Measurements from ENCODE around the gene POFUT1.

DNA sequence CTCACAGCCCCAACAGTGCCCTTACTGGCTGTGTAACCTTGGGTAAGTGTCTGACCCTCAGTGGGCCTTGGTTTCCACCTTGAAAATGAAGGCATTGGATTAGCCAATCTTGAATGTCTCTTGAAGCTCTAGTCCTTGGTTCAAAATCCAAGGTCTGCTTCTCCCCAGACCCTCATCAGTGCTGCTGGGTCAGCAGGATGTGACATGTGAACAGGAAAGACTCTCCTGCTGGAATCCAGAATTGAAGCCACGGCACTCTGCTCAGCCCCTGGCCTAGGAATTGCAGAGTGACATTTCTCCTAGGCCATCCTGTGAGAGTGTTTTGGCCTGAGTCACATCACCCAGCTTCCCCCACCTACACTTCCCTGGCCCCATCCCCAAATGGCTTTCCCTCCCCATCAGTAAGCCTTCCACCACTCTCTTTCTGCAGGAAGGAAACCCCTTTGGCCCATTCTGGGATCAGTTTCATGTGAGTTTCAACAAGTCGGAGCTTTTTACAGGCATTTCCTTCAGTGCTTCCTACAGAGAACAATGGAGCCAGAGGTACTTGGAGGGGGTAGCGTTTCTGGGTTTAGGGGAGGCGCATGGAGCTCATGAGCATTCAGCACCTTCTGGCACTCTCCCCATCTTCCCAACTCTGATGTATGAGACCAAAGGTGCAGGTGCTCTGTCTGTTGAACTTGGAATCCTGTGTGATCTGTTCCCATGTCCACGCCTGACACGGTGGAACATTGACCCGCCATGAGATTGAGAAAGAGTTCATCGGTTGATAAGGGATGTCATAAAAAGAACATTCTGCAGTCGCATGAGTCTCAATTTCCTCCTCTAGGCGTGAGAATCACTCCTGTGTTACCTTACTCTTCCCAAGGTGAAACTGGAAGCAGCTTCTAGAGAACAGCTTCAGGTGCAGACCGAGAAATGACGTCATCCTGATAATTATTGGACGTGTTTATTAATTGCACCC, 8.8 kb downstream of the POFUT1 start:
- no peak for TF ChIP-seq POLR2AphosphoS5 (IDR thresholded peaks at IDR 0.05; ENCODE audit: low read depth, low read length)
- no peak for TF ChIP-seq SIN3A (IDR thresholded peaks at IDR 0.05; ENCODE audit: borderline replicate concordance, insufficient read depth, low read length)

Measured in PFSK-1 (cell line).